GM23248 (cell line): Measurements from ENCODE around the gene P2RY8. TPM values are rescaled to one million over a fixed set of nuclear protein-coding genes. Genes with fewer than 3 reads are reported as not detected.

Experiments used
- DNase-seq: peaks from one replicate; pipeline ENCODE4 v3.0.0-alpha.2; 2015
- H2AFZ ChIP-seq: fragments of 200-600 bp; sonication (generic); 2 replicates; pipeline ENCODE4 v1.6.1; 2016; ENCODE audit warnings: antibody characterized with exemption
- H3F3A ChIP-seq: fragments of 200-600 bp; sonication (generic); 2 replicates; pipeline ENCODE4 v1.6.1; 2016; ENCODE audit warnings: mild to moderate bottlenecking, antibody characterized with exemption, mixed run types; ENCODE audit not compliant: insufficient read depth
- H3K27ac ChIP-seq: fragments of 200-600 bp; sonication (generic); 2 replicates; pipeline ENCODE4 v1.5.1; 2016; ENCODE audit warnings: mild to moderate bottlenecking
- H3K27me3 ChIP-seq: fragments of 200-600 bp; sonication (generic); replicated peaks from 2 replicates; pipeline ENCODE4 v1.6.1; 2016; ENCODE audit warnings: mild to moderate bottlenecking; ENCODE audit not compliant: insufficient read depth
- H3K36me3 ChIP-seq: fragments of 200-600 bp; sonication (generic); 2 replicates; pipeline ENCODE4 v1.6.1; 2016; ENCODE audit warnings: low read depth, mild to moderate bottlenecking
- H3K4me1 ChIP-seq: fragments of 200-600 bp; sonication (generic); 2 replicates; pipeline ENCODE4 v1.6.1; 2016; ENCODE audit warnings: mild to moderate bottlenecking; ENCODE audit not compliant: insufficient read depth
- H3K4me2 ChIP-seq: fragments of 200-600 bp; sonication (generic); one replicate; pipeline ENCODE4 v1.6.1; 2016; ENCODE audit warnings: mild to moderate bottlenecking; ENCODE audit not compliant: unreplicated experiment
- H3K4me3 ChIP-seq: fragments of 200-600 bp; sonication (generic); 2 replicates; pipeline ENCODE4 v1.5.1; 2016; ENCODE audit warnings: mild to moderate bottlenecking
- H3K79me2 ChIP-seq: fragments of 200-600 bp; sonication (generic); 2 replicates; pipeline ENCODE4 v1.6.1; 2016; ENCODE audit warnings: mild to moderate bottlenecking; ENCODE audit not compliant: insufficient read depth
- H3K9ac ChIP-seq: fragments of 200-600 bp; sonication (generic); 2 replicates; pipeline ENCODE4 v1.6.1; 2016; ENCODE audit warnings: mild to moderate bottlenecking
- H3K9me2 ChIP-seq: fragments of 200-600 bp; sonication (generic); 2 replicates; pipeline ENCODE4 v1.6.1; 2016; ENCODE audit warnings: mixed run types, mild to moderate bottlenecking, moderate library complexity; ENCODE audit not compliant: insufficient read depth
- H3K9me3 ChIP-seq: fragments of 200-600 bp; sonication (generic); one replicate; pipeline ENCODE4 v1.6.1; 2017; ENCODE audit warnings: low read depth
- H4K20me1 ChIP-seq: fragments of 200-600 bp; sonication (generic); 2 replicates; pipeline ENCODE4 v1.6.0; 2016; ENCODE audit not compliant: insufficient read depth
- EZH2 ChIP-seq: fragments of 200-600 bp; sonication (generic); IDR thresholded peaks from 2 replicates; pipeline ENCODE4 v1.6.1; 2018; ENCODE audit warnings: antibody characterized with exemption, mild to moderate bottlenecking; ENCODE audit not compliant: insufficient read depth, poor library complexity, severe bottlenecking
- EZH2phosphoT487 ChIP-seq: fragments of 200-600 bp; sonication (generic); IDR thresholded peaks from 2 replicates; pipeline ENCODE4 v1.6.1; 2018; ENCODE audit warnings: antibody characterized with exemption, moderate library complexity, mild to moderate bottlenecking, low read depth; ENCODE audit not compliant: insufficient read depth
- WGBS, 2 experiments: methylation state at CpG; one replicate each; pipeline ENCODE4 v1.1.6; 2015 to 2017; ENCODE audit warnings: low lambda C conversion rate in 2 of 2, low coverage in 1 of 2; ENCODE audit errors: missing lambda C conversion rate in 2 of 2; 5-methylcytosine and 5-hydroxymethylcytosine counted together
- in situ Hi-C: fragments of 300-500 bp; cut with MboI; formaldehyde crosslinking; loops from 2 replicates; pipeline ENCODE4 v1.15.0; 2020
- polyA plus RNA-seq: library from polyadenylated mRNA; unstranded; fragments of >200 nt; fragmentation: Nextera tagmentation; extraction: Ambion mirVana; gene quantifications from 2 replicates; pipeline ENCODE4 v1.2.1, GENCODE V29; 2016
- total RNA-seq: library from RNA; depleted of rRNA; stranded (reverse); fragments of >200 nt; shearing (Covaris generic); gene quantifications from 2 replicates; pipeline ENCODE4 v1.2.3, GENCODE V29; 2014

P2RY8 gene
- total and polyA plus RNA-seq, 2 experiments from 2014 or later: not detected

DNA sequence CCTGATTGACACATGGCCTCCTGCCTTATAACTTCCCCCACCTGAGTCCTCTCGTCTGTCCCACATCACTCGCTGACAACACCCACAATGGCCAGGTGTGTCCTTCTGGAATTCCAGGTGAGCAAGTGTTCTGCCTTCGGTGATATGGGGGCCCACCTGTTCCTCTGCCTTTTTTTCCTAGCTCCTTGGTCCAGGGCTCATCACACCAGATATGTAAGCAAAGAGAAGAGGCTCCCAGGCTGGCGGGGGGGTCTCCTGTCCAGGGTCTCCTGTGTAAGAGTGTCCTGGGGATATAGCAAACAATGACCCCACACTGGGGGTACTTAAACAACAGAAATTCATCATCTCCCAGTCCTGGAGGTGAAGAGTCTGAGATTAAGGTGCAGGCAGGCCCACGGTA, 25.2 kb downstream of the P2RY8 start:
- Histone ChIP-seq H3K4me3 (no peak overlapping the region), H3K4me1 (no peaks in the 10 kb centered on the region)

DNA sequence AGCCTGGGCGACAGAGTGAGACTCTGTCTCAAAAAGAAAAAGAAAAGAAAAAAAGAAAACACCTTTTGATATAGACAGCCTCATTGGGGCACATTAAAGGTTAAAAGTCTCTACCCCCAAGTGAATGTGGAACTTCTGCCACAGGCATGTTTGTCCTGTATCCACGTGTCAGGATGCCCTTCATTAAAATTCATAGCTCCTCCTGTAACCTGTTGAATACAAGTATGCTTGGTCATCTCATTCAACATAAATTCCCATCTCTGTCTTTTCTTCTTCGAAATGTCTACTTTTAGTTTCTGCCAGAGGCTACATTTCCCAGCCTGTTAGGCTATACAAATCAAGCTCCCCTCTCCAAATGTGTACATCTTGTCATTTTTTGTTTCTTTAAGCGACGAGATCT, 25.8 kb downstream of the P2RY8 start:
- Histone ChIP-seq H3K9me3 (no peaks in the 10 kb centered on the region), H3K79me2 (no peaks in the 10 kb centered on the region), H3K27ac (no peak overlapping the region), H3K36me3 (no peaks in the 10 kb centered on the region), H3F3A (no peaks in the 10 kb centered on the region), H3K9ac (no peak overlapping the region), H4K20me1 (no peaks in the 10 kb centered on the region), H3K4me2 (no peak overlapping the region), H2AFZ (no peak overlapping the region), H3K27me3 (no peaks in the 10 kb centered on the region), H3K9me2 (no peaks in the 10 kb centered on the region), H3K4me3 (no peak overlapping the region), H3K4me1 (no peaks in the 10 kb centered on the region)
- in situ Hi-C loops: no loop called here
- 21 to 26% methylated on average over 5 of the region's 5 CpGs for WGBS, 2 experiments
- TF ChIP-seq EZH2phosphoT487: no peak
- no peak for TF ChIP-seq EZH2
- DNase-seq: no peak

More for the DNA sequence above, 25.2 kb downstream of the P2RY8 start:
- no peak overlapping the region for H3K4me2 ChIP-seq
- H2AFZ ChIP-seq: no peak overlapping the region
- no peak for DNase-seq
- H3F3A ChIP-seq: no peaks in the 10 kb centered on the region
- no peaks in the 10 kb centered on the region for H3K79me2 ChIP-seq
- no peaks in the 10 kb centered on the region for H3K9me3 ChIP-seq
- no peak overlapping the region for H3K27ac ChIP-seq
- no peaks in the 10 kb centered on the region for H3K27me3 ChIP-seq
- no peaks in the 10 kb centered on the region for H4K20me1 ChIP-seq
- in situ Hi-C loops: no loop called here
- no peaks in the 10 kb centered on the region for H3K36me3 ChIP-seq
- H3K9ac ChIP-seq: no peak overlapping the region
- TF ChIP-seq EZH2 (no peak), EZH2phosphoT487 (no peak)
- no peaks in the 10 kb centered on the region for H3K9me2 ChIP-seq
- 29 to 38% methylated on average over 5 of the region's 5 CpGs for WGBS, 2 experiments

DNA sequence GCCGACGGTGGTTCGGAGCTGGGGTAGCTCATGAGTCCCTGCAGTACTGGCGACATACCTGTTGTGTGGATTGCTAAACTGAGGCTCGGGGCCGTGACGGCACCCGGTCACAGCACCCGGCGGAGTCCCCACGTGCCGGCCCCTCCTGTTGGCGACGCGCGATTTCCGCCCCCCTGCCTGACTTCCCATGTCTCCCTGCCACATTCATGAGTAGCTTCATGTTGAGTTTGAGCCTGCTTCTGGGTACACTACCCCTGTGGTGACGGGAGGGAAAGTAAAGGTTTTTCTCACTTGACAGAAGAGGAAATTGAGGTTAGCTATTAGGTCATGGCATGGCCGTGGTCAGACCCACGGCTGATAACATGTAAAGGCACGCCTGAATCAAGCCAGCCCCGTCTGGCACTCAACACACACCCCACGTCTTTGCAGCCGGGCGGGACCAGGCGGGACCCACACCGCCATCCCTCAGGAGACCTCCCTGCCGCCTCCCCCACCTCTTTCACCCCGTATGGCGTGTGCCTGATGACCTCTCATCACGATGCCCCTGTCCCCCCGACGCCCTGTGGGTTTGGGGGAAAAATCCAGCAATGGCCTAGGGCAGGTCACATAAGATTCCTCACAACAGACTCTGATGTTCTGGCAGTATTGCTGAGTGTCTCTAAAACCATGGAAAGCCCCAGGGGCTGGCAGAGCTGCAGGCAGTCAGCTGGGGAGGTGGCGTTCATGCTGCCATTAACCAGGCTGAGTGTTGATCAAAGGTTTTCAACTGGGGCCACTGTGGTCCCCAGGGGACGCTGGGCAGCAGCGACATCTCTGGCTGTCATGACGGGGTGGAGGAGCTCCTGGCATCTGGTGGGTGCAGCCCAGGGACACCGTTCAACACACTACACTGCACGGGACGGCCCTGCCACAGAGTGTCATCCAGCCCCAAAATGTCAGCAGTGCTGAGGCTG, 29.2 kb downstream of the P2RY8 start:
- no peak overlapping the region for H3K4me3 ChIP-seq
- no peak for DNase-seq
- no peaks in the 10 kb centered on the region for H3K9me3 ChIP-seq
- H4K20me1 ChIP-seq: no peaks in the 10 kb centered on the region
- no peak overlapping the region for H3K4me2 ChIP-seq
- in situ Hi-C loops: no loop called here
- no peak overlapping the region for H2AFZ ChIP-seq
- H3K4me1 ChIP-seq: no peaks in the 10 kb centered on the region
- WGBS, 2 experiments: 59 to 62% methylated on average over 37 to 40 of the region's 40 CpGs
- H3K27me3 ChIP-seq: no peaks in the 10 kb centered on the region
- H3K9ac ChIP-seq: no peak overlapping the region
- no peak overlapping the region for H3K27ac ChIP-seq
- TF ChIP-seq EZH2phosphoT487 (no peak), EZH2 (no peak)
- no peaks in the 10 kb centered on the region for H3K36me3 ChIP-seq
- no peaks in the 10 kb centered on the region for H3F3A ChIP-seq
- no peaks in the 10 kb centered on the region for H3K79me2 ChIP-seq
- no peaks in the 10 kb centered on the region for H3K9me2 ChIP-seq

DNA sequence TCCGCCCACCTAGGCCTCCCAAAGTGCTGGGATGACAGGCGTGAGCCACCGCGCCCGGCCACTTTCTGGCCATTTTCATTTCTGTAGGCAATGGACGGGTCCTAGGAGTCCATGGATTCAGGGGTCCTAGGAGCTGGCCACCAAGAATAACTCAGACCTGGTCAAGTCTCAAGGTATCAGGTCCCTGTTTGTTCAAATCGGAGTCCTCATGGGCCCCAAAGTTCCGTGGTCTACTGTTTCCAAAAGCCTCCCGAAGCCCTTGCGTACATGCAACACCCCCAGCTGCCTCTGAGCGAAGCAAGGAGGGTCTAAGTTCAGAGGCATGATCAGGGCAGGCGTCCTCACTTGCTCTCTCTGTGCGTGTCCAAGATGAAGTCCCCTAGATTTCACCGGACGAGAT, 30.1 kb downstream of the P2RY8 start:
- Histone ChIP-seq H3K9ac (no peak overlapping the region), H3K4me2 (no peak overlapping the region), H2AFZ (no peak overlapping the region), H4K20me1 (no peaks in the 10 kb centered on the region), H3K4me1 (no peaks in the 10 kb centered on the region), H3K36me3 (no peaks in the 10 kb centered on the region), H3K27ac (no peak overlapping the region), H3K79me2 (no peaks in the 10 kb centered on the region), H3K27me3 (no peaks in the 10 kb centered on the region), H3K9me3 (no peaks in the 10 kb centered on the region), H3K9me2 (no peaks in the 10 kb centered on the region), H3F3A (no peaks in the 10 kb centered on the region), H3K4me3 (no peak overlapping the region)
- TF ChIP-seq EZH2phosphoT487: no peak
- TF ChIP-seq EZH2: no peak
- DNase-seq: no peak
- in situ Hi-C loops: no loop called here
- WGBS, 2 experiments: 50 to 66% methylated on average over 15 of the region's 15 CpGs
